HG03039 (cell line): ENCODE results near the gene UBR1.
A peak's percentile ranks its signal among the peaks of the same experiment; 100 is the strongest.

Source experiments
- ATAC-seq: cut with Tn5 transposase; IDR thresholded peaks from one replicate; pipeline ENCODE4 v1.9.1; 2021; ENCODE audit warnings: mild to moderate bottlenecking, moderate library complexity; ENCODE audit not compliant: unreplicated experiment

Gene UBR1

DNA sequence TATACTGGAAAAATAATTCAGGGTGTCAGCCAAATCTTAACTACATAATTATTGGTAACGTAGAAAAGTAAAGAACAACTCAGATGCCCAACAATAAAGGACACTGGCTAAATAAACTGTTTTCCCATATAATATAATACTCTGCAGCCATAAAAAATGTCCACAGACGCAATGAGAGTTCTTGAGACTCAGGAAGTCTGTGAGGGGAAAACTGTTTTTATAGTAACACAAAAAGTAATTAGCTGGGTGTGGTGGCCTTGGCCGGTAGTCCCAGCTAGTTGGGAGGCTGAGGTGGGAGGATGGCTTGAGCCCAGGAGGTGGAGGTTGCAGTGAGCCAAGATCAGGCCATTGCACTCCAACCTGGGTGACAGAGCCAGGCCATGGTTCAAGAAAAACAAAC, 5.5 kb upstream of the UBR1 start:
- ATAC-seq = no peak

DNA sequence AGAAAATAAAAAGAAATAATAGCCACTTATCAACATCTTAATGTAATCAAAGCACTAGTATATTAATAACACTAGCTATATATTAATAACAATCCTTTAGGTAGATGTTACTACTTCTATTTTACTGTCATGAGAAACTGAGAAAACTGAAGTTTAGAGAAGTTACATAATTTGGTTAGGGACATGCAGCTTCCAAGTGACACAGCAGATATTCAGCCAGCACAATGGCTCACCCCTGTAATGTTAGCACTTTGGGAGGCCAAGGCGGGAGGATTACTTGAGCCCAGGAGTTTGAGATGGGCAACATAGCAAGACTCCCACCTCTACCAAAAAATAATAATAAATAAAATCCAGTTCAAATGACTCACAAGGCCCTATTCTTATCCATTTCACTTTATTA, 1.9 kb upstream of the UBR1 start:
- ATAC-seq = no peak

DNA sequence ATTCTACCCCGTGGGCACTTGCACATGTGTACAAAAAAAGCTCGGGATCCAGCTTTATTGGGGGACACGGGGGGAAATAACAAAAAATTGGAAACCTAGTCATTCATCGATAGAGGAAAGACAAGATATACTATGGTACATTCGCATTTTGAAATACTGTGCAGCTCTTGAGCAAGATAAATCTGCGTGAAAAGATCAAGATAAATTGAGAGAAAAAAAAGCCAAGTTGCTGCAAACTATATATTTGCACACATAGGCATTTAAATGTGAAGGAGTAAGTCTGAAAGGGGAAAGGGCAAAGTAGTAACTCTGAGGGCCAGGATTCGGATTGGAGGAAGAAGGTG, 620 bp upstream of the UBR1 start:
- no peak for ATAC-seq

DNA sequence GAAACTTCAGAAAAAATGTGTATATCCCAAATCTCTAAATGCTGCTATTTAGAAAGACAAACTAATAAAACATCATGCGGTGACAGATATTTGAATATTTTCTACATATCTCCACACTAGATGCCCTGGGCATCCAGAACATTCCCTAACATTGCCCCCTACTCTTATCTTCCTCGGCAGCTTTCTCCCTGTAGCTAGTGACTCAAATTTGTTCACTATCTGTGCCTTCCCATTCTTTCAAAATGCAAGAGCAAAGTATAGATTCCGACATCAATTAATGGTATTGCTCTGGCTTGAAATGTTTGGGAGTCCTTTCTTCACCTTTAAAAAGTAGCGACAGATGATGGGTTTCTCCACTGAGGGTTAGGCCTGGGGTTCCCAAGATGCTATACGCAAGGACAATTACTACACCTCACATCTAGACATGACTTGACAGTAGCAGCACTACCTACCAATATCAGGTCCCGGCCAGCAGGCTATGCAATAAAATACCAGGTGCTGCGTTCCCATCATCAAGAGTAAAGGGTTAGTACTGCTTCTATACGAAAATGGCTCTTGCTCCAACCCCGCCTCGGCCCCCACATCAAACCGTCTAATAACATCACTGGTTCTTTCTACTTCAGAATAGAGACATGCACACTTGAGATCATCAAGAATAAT, 631 bp downstream of the UBR1 start:
- peak; percentile 18 for ATAC-seq

DNA sequence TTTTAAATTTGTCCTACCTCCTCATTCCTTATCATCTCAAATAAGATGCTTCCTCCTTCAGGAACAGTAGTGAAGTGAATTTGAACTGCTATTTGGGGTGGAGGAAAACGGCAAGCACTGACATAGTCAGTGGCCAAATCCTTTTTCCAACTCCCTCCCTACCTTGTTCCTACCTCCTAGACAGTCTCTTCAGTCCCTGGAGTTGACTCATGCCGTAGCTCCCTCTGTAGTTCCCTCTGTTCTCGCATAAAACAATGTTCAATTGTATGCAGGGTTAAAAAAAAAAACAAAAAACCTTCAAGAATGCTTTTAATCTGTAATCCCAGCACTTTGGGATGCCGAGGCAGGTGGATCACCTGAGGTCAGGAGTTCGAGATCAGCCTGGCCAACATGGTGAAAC, 1.4 kb downstream of the UBR1 start:
- no peak for ATAC-seq

DNA sequence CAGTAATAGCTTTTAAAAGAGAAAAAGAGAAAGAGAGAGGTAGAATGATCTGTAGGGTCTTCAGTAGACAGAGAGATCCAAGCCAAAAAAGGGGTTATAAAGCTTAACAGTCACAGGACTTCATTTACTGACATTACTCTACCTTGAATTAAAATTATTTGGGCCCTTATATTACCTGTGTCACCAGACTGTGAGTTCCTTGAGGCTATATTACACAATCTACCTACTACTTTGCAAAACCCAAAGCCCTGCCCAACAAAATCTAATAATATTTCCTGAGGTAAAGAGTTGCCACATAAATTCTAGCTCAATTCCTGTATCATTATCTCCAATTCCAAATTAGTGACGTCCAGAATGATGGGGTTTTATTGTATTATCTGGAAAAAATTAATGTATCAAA, 1.9 kb downstream of the UBR1 start:
- ATAC-seq = no peak

DNA sequence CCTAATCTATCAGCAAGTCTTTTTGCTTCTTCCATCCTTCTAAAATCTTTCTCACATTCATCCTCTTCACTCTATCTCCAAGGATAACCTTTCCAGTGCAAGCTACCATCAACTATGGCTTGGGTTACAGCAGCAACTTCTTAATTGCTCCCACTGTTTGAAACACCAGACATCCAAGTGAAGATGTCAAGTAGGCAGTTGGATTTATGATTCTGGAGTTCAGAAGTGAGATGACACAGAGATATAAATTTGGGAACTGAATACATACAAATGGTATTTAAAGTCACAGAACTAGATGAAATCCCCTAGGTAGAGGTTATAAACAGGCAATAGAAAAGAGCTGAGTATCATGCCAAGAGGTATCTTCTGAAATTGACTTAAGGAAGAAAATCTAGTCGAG, 3.7 kb downstream of the UBR1 start:
- no peak for ATAC-seq

DNA sequence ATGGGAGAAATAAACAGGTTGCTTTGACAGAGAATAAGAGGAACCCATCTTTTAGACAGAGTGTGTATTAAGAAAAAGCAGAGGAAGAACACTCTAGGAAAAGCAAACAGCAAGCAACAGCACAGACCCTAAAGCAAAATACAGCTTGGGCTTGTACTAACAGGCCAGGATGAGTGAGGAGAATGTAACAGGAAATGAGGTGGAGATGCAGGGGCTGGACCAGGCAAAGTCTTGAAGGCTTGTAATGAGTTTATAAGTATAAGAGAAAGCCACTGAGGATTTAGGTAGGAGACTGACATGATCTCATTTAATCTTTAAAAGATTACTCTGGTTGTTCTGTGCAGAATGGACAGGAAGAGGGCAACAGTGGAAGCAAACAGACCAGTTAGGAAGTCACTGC, 4.9 kb downstream of the UBR1 start:
- ATAC-seq = no peak

DNA sequence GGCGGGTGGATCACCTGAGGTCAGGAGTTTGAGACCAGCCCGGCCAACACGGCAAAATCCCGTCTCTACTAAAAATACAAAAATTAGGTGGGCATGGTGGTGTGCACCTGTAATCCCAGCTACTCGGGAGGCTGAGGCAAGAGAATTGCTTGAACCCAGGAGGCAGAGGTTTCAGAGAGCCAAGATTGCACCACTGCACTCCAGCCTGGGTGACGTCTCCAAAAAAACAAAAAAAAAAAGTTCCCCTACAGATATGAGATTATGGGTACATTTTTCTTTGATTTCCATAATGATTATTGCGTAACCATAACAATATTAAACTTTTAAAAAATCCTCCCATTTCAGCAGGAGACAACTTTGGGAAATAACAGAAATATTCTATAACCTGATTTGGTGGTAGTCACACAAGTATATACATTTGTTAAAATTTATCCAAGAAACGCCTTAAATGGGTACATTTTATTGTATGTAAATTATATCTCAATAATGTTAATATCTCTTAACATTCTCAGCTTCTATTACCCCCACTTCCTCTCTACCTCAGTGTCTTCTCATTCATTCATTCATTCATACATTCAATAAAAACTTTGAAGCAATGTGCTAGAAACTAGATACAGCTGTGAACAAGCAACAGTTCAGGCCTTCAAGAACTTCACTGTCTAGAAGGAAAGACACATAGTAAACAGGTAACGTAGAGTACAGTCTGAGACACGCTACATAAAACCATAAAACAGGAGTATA, 6.6 kb downstream of the UBR1 start:
- ATAC-seq = no peak

DNA sequence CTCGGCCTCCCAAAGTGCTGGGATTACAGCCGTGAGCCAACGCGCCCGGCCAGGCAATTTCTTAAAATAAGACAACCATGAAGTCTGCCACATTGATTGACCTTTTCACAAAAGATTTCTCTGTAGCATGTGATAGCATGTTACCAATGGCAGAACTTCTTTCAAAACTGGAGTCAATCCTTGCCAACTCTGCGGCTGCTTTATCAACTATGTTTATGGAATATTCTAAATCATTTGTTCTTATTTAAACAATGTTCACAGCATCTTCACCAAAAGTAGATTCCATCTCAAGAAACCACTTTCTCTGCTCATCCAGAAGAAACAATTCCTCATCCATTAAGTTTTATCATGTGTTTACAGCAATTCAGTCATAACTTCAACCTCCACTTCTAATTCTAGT, 9.4 kb downstream of the UBR1 start:
- ATAC-seq = no peak

DNA sequence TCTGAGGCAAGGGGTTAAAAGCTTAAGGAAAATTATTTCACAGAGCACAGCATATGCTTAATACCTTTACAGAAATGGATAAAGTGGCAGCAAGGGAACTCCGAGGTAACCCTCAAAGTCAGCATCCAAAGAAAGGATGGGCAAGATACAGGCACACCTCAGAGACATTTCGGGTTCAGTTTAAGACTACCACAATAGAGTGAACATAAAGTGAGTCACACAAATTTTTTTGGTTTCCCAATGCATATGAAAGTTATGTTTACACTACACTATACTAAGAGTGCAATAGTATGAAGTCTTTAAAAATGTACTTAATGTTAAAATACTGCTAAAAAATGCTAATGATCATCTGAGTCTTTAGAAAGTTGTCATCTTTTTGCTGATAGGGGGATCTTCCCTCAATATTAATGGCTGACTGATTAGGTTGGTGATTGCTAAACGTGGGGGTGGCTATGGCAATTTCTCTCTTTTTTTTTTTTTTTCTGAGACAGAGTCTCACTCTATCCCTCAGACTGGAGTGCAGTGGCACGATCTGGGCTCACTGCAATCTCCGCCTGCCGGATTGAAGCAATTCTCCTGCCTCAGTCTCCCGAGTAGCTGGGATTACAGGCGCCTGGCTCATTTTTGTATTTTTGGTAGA, 10.0 kb downstream of the UBR1 start:
- ATAC-seq = no peak

DNA sequence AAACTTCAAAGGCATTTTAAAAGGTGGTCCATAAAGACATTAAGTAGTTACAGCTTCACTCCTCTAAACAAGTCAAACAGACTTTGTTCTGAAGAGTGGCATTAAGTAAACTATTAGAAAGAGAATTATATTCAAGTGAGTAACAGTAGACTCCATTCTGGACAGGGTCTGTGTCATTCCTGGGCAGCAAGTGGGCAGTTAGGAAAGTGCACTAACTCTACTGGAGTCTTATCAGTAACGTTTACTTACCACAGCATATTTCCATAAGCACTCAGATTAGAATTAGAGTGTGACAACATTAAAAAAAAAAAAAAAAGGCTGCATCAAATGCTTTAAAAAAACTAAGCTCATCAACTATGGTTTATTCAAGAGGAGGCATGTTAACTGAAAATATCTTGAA, 10.6 kb downstream of the UBR1 start:
- no peak for ATAC-seq

DNA sequence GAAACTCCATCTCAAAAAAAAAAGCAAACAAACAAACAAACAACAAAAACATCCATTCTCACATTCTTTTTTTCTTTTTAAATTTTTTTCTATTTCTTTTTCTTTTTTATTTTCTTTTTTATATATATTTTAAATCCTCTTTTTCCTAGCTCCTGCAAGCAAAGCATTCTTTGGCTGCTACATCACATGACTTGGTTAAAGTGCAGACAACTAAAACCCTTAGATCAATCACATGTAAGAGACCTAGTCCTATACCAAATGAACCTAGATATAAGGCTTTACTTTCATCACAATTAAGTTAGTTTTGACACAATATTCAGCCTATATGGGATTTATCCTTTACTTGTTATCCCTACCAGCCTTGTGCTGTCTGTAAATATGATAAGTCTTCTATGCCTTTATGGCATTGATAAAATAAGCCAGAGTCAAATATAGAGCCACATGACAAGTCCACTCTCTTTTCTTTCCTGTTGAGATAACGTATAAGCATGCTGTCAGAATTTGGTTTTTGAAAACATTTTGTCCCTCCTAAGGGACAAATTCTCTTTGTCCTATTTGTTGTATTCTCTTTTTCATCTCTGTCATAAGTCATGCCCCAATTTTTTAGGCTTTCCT, 11.3 kb downstream of the UBR1 start:
- ATAC-seq = no peak

DNA sequence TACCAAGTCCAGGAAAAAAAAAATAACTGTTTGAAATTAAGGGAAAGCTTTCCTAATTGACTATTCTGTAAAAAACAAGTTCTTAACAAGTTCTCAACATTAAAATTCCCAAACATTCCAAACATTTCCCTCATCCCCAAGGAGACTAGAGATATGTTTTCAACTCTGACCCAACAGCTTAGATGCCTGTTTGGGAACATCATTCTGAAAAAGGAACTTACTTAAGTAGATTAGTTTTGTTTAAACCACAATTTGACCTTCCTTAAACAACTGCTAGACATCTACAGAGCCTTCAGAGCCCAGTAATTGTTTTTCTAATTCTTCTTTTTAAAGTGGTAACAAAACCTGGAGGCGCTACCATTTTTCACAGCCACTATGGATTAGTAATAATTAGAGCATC, 12.8 kb downstream of the UBR1 start:
- ATAC-seq = no peak

DNA sequence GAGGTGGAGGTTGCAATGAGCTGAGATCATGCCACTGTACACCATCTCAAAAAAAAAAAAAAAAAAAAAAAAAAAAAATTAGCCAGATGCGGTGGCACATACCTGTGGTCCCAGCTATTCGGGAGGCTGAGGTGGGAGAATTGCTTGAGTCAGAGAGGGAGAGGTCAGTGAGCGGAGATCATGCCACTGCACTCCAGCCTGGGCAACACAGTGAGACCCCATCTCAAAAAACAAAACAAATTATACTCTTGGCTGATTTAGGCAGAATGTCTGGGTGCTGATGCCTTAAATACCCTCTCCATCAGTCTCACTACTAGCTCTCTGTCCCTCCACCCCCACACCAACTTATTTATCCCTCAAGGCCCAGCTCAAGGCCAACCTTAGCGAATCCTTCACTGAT, 14.0 kb downstream of the UBR1 start:
- ATAC-seq = no peak

DNA sequence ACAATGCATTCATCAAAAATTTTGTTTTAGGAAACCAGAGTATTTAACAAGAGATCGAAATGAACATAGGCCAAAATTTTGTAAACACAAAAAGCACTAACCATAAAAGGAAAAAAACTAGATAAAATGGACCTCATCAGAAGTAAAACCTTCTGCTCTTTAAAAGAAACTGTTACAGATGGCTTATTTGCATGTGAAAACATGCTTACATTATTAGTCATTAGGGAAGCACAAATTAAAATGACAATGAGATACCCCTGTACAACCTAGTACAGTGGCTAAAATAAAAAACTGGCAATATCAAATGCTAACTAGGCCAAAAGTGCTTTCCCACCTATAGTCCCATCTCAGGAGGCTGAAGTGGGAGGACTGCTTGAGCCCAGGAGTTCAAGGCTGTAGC, 19.3 kb downstream of the UBR1 start:
- ATAC-seq = no peak

DNA sequence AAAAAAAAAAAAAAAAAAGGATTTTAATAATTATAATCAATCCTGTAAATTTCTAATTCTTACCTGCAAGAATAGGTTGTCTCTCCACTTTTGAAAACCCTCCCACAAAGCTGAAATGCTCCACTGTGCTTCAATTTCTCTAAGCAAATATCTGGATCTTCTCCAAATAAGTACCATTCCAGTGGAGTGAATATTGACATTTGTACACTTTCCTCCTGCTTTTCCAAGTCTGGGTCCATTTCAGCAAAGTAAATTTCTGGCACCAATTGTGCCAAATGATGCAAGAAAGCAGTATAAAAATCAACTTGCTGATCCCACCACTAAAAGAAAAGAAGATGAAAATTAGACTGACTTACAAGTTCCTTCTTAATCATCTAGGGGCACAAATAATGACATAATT, 19.9 kb downstream of the UBR1 start:
- no peak for ATAC-seq

DNA sequence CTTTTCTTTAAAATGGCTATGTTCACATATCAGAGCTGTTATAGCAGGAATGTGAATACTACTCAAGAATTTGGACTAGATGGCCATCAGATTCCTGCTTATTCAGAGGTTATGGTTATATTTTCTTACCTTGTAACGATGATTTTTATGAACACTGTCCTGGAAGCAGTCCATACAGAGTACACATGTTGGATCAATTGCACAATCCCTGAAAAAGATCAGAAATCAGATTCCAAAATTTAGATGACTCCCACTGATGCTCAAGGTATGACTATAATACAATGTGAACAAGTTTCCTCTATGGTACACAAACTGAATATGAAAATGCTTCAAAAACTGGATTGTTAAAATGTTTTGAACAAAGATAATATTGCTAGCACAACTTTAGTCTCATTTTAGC, 23.3 kb downstream of the UBR1 start:
- no peak for ATAC-seq

DNA sequence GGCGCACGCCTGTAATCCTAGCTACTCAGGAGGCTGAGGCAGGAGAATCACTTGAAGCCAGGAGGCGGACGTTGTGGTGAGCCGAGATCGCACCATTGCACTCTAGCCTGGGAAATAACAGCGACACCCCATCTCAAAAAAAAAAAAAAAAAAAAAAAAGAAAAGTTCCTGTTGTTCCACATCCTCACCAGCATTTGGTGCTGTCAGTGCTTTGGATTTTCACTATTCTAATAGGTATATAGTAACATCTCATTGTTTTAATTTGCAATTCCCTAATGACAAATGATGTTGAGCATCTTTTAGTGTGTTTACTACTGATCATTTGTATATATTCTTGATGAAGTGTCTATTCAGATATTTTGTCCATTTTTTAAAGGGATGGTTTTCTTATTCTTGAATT, 24.6 kb downstream of the UBR1 start:
- ATAC-seq = no peak

DNA sequence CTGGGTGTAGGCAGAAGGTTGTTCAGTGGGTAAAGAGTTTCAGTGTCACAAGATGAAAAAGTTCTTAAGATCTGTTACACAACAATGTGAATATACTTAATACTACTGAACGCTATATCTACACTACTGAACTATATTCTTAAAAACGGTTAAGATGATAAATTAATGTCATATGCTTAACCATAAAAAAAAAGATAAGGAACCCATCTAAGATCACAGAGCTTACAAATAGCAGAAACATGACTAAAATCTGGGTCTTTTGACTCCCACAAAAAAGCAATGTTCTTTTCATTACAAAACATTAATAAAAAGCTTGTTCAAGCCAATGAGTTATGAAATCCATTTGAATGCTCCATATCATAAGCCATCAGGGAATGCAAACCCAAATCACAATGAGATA, 34.4 kb downstream of the UBR1 start:
- no peak for ATAC-seq

DNA sequence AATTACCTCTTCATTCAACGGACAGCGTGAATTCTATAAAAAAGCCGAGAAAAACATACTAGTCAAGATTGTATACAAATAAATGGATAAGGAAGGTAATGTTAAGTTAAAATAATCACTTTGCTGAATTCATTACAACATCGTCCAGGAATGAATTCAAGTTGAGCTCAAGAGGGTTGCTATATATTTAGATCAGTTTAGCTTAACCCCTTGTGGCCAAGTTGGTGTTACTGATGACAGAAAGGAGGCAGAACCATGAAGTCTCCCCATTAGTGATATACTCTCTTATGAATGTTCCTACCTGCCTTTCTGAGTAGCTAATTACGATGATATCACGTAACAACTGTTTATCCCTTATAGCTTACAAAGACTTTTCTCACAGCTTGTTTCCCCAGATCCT, 34.9 kb downstream of the UBR1 start:
- no peak for ATAC-seq

DNA sequence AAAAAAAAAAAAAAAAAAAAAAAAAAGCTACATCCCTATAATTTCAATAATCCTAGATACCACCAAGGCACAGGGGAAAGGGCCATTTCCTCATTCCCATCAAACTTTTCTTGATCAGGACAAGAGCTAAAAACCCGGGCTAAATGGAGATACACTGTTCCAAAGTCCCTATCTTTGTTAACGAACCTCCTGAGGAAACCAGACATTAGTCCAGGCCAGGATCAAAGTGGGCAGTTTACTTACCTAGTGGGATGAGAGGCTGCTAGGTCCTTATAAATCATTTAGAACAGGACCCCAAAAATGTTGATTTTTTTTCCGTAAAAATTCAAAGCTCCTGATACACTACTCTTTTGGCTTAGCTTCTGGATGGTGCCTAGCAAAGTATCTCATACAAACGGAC, 35.6 kb downstream of the UBR1 start:
- no peak for ATAC-seq
